Stimulated activated CD8-positive, alpha-beta memory T cell treated with anti-CD3 and anti-CD28 coated beads, Interleukin-12 subunit alpha, Interleukin-12 subunit beta, amount 100 ng/mL, for 1 hour (primary cell): ENCODE measurements around the gene ZPLD1.

Source experiments
- DNase-seq: peaks from one replicate; pipeline ENCODE4 v3.0.0-alpha.2; 2020; ENCODE audit warnings: low read depth

Gene ZPLD1

DNA sequence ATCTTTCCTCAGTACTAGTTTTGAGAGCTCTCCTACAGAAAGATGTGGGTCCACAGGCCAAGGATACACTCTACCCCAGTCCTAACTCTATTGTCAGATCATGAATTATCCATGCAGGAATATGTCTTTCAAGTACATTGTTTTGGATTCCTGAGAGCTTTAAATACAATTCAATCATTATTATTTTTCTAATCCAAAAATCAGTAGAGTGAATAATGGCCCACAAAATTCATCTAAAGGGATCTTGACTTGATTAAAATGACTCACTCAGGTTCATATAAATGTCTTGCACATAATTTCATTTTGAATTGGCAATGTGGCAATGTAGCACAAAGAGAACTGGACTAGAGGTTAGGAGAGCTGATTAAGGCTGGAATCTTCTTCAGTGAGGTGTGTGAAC, 93.9 kb downstream of the ZPLD1 start:
- DNase-seq: no peak
